Activated CD4-positive, alpha-beta memory T cell treated with anti-CD3 and anti-CD28 coated beads, Interleukin-2, amount 10 ng/mL, durations not matched to agents 7 days and 5 days (primary cell): ENCODE measurements around the gene ZSWIM4. TPM values are rescaled to one million over a fixed set of nuclear protein-coding genes. Genes with fewer than 3 reads are reported as not detected.

Experiments used
- CTCF ChIA-PET: fragments of 350-600 bp; sonication (Branson Sonifier 250); formaldehyde crosslinking; loops from one replicate; lab custom pipeline; 2021; ENCODE audit warnings: antibody characterized with exemption, inconsistent platforms; lab: Charles Lee
- POLR2A ChIA-PET: fragments of 350-600 bp; sonication (Branson Sonifier 250); formaldehyde crosslinking; loops from one replicate; lab custom pipeline; 2021; ENCODE audit warnings: antibody characterized with exemption; lab: Charles Lee
- DNase-seq: peaks from one replicate; pipeline ENCODE4 v3.0.0-alpha.2; 2020
- H3K27ac Mint-ChIP-seq: one replicate; pipeline ENCODE4 v1.8.0; 2021; ENCODE audit warnings: mild to moderate bottlenecking, mixed read lengths
- H3K27me3 Mint-ChIP-seq: one replicate; pipeline ENCODE4 v1.8.0; 2021; ENCODE audit warnings: mixed read lengths
- H3K36me3 Mint-ChIP-seq: one replicate; pipeline ENCODE4 v1.8.0; 2021; ENCODE audit warnings: low read depth, mixed read lengths
- H3K4me1 Mint-ChIP-seq: one replicate; pipeline ENCODE4 v1.8.0; 2021; ENCODE audit warnings: mixed read lengths
- H3K4me3 Mint-ChIP-seq: one replicate; pipeline ENCODE4 v1.8.0; 2021; ENCODE audit warnings: mild to moderate bottlenecking, mixed read lengths
- H3K9me3 Mint-ChIP-seq: one replicate; pipeline ENCODE4 v1.8.0; 2021; ENCODE audit warnings: mixed read lengths
- total RNA-seq, 2 experiments: library from RNA; stranded (reverse); gene quantifications; one replicate each; pipeline ENCODE4 v1.2.3, GENCODE V29; 2021

The ZSWIM4 gene
- total RNA-seq, 2 experiments from 2014 or later = 10.1 to 10.4 TPM

DNA sequence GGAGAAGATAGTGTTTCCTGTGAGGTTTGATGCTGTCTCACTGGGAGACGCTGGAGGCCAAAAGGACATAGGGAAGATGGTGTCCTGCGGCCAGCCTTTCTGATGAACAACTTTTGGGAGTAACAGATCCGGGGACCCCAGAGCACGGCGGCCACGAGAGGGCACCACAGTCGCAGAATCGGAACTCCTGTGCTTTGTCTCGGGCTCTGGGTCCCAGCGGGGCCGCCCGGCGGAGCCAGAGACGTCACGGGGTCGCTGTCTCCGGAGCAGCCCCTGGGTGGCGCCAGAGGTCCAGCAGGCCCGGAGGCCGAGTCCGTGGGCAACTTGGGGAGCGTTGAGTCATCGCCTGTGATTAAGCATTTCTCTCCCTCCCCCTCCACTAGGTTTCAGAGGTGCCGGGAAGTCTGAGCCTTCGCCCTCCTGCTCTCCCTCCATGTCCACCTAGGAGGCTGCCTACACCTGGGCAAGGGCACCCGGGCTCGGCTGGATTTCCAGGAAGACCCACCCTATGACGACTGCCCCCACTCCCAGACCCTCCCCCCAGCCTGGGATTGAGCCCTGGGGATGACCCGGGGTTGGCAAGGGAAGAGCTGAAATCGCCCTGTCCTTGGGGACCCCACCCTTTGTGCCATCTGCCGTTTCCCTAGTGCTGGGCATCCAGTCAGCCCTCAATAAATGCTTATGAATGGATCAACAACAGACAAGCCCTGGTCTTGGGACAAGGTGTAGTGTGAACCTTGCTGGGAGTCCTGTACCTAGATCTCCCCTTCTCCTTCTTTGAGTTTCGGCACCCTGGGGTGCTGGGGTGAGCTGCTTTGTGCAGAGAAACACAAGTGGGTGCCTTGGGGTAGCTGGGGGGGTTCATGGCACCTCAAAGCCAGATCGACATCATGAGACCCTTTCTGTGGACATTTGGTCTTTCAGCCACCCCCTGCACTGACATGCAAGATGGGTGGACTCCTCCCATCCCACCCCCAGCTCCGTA, 85.1 kb downstream of the ZSWIM4 start:
- peaks cover 35% of the 10 kb centered on the region for H3K4me1 Mint-ChIP-seq
- CTCF ChIA-PET = interaction anchor here (0.5 to 5.3 kb wide), 23 partner anchors 22 to 581 kb away, joined by 3 to 52 read pairs (median 4); partner anchors contain the start of genes C19orf53, MISP3 and RFX1
- no peaks in the 10 kb centered on the region for H3K27me3 Mint-ChIP-seq
- H3K4me3 Mint-ChIP-seq = peak overlapping the region; percentile 19
- peak overlapping the region; percentile 80 for H3K27ac Mint-ChIP-seq
- DNase-seq = peak; percentile 99
- no peaks in the 10 kb centered on the region for H3K36me3 Mint-ChIP-seq
- no peaks in the 10 kb centered on the region for H3K9me3 Mint-ChIP-seq
- POLR2A ChIA-PET = interaction anchor here (0.6 to 3.5 kb wide), 11 partner anchors 26 to 257 kb away, joined by 3 to 18 read pairs (median 3); partner anchors contain the start of genes ASF1B, BRME1, CC2D1A and IL27RA

DNA sequence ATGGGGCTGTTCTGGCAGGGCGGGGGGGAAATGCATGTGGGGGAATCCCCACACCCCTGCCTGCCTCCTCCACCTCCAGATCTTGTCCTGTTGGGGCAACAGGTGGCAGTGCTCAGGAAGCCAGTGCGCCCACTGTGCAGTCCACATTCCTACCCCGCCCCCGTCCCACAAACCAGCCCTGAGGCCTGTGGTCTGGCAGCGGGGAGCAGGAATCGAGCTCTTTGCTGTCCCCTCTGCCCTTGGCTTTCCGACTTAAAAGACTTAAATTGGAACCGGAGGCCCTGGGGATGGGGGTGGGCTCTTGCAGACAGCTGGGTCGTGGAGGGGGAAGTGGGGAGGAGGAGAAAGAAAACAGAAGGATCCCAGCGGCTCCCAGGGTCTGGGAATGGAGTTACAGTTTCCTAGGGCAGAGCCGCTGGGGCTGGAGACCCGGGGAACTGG, 86.0 kb downstream of the ZSWIM4 start:
- Mint-ChIP-seq H3K4me3 (no peak overlapping the region), H3K27me3 (no peaks in the 10 kb centered on the region), H3K27ac (peak overlapping the region; percentile 80), H3K9me3 (no peaks in the 10 kb centered on the region), H3K4me1 (peaks cover 37% of the 10 kb centered on the region), H3K36me3 (no peaks in the 10 kb centered on the region)
- ChIA-PET POLR2A (interaction anchor here (0.6 to 3.5 kb wide), 16 partner anchors 22 to 637 kb away, joined by 3 to 18 read pairs (median 4); partner anchors contain the start of genes ASF1B, BRME1, CC2D1A and DNAJB1), CTCF (interaction anchor here (0.8 to 5.3 kb wide), 15 partner anchors 22 to 467 kb away, joined by 3 to 52 read pairs (median 5); partner anchors contain the start of genes ASF1B, C19orf53, IL27RA and MISP3)
- DNase-seq = peak; percentile 31

Other genes with a start within 250 kb of the ZSWIM4 start
- 10 to 100 TPM; 22.4 to 22.7 TPM for gene MRI1, start 30.9 kb upstream of the ZSWIM4 start, total RNA-seq
- gene C19orf53, start 21.0 kb upstream of the ZSWIM4 start, total RNA-seq = 10 to 100 TPM; 79.4 to 83.7 TPM
- gene NANOS3, start 81.7 kb downstream of the ZSWIM4 start, total RNA-seq = under 1 TPM; 0.65 to 0.95 TPM
- 1 to 10 TPM; 3.8 to 4.4 TPM for gene BRME1, start 110.7 kb downstream of the ZSWIM4 start, total RNA-seq
- gene CC2D1A, start 110.8 kb downstream of the ZSWIM4 start, total RNA-seq = 10 to 100 TPM; 30.6 to 32.7 TPM
- gene PODNL1, start 143.0 kb downstream of the ZSWIM4 start, total RNA-seq = under 1 TPM; 0.35 to 0.48 TPM
- gene DCAF15, start 157.1 kb downstream of the ZSWIM4 start, total RNA-seq = 10 to 100 TPM; 76.2 to 78.4 TPM
- 10 to 100 TPM; 16.8 to 18.6 TPM for gene RFX1, start 210.9 kb downstream of the ZSWIM4 start, total RNA-seq
- gene RLN3, start 232.7 kb downstream of the ZSWIM4 start, total RNA-seq = not detected
- 10 to 100 TPM; 55.5 to 58.1 TPM for gene IL27RA, start 236.3 kb downstream of the ZSWIM4 start, total RNA-seq